K562 (cell line): Measurements from ENCODE around the gene SUPT3H. TPM values are rescaled to one million over a fixed set of nuclear protein-coding genes. Genes with fewer than 3 reads are reported as not detected.

Experiments used
- CBFA2T3 ChIP-seq: fragments of 450-650 bp; IDR thresholded peaks from 2 replicates; pipeline ENCODE4 v1.6.1; 2017
- CC2D1A ChIP-seq: fragments of 450-650 bp; IDR thresholded peaks from 2 replicates; pipeline ENCODE4 v1.6.1; 2017; ENCODE audit warnings: mild to moderate bottlenecking
- CREBBP ChIP-seq: IDR thresholded peaks from one replicate; pipeline ENCODE4 v1.6.1; 2012; ENCODE audit warnings: low read depth, mild to moderate bottlenecking, control low read depth, inconsistent platforms, low read length
- HDAC3 ChIP-seq: fragments of 450-650 bp; IDR thresholded peaks from 2 replicates; pipeline ENCODE4 v1.6.1; 2018; ENCODE audit warnings: borderline replicate concordance, mild to moderate bottlenecking, moderate library complexity; ENCODE audit not compliant: partially characterized antibody
- MAFF ChIP-seq: IDR thresholded peaks from 2 replicates; pipeline ENCODE4 v1.6.1; 2012; ENCODE audit warnings: low read length, improper control_type of control experiment
- NELFE ChIP-seq: IDR thresholded peaks from 2 replicates; pipeline ENCODE4 v1.6.1; 2011; ENCODE audit warnings: mild to moderate bottlenecking; ENCODE audit not compliant: insufficient read depth, insufficient read length
- NUFIP1 ChIP-seq: fragments of 450-650 bp; IDR thresholded peaks from 2 replicates; pipeline ENCODE4 v1.6.1; 2018; ENCODE audit not compliant: partially characterized antibody
- POLR2B ChIP-seq: fragments of 450-650 bp; IDR thresholded peaks from 2 replicates; pipeline ENCODE4 v1.6.1; 2018; ENCODE audit warnings: low read depth; ENCODE audit not compliant: partially characterized antibody
- ZNF12 ChIP-seq: sonication (generic); formaldehyde crosslinking; IDR thresholded peaks from 2 replicates; pipeline ENCODE4 v1.4.0; 2020; ENCODE audit warnings: mild to moderate bottlenecking, missing genetic modification reagents
- ZNF165 ChIP-seq: fragments of 250-450 bp; sonication (Bioruptor Pico); IDR thresholded peaks from 2 replicates; pipeline ENCODE4 v1.4.0; 2020; ENCODE audit warnings: borderline replicate concordance
- ZNF589 ChIP-seq: fragments of 200-800 bp; sonication (Bioruptor generic); IDR thresholded peaks from 2 replicates; pipeline ENCODE4 v1.6.1; 2016; ENCODE audit warnings: low read depth, missing genetic modification characterization, missing compliant biosample characterization
- polyA plus RNA-seq, 8 experiments: library from polyadenylated mRNA; depleted of rRNA in 4 of 8; stranded (reverse) in 5 of 8; unstranded in 3 of 8; fragments of >200 nt; fragmentation: Nextera tagmentation in 2 of 8; fragmentation: Illumina TruSeq in 1 of 8; extraction: Ambion mirVana in 2 of 8; extraction: Trizol in 1 of 8; gene quantifications; 2 replicates each; pipeline versions ENCODE4 v1.2.1 to v1.2.3, GENCODE V29; 2011 to 2014; ENCODE audit warnings: inconsistent platforms in 1 of 8, missing spikeins in 1 of 8
- total RNA-seq, 7 experiments: library from RNA; depleted of rRNA in 6 of 7; stranded (reverse); fragments of >200 nt in 6 of 7; fragmentation: Illumina TruSeq in 2 of 7; extraction: Trizol in 2 of 7; gene quantifications; 2 replicates each; pipeline versions ENCODE4 v1.2.1 to v1.2.3, GENCODE V29; 2011 to 2021; ENCODE audit warnings: low replicate concordance in 1 of 7
- TF ChIP-seq, protein P1 (sequence below): sonication (generic); formaldehyde crosslinking; IDR thresholded peaks from 2 replicates; pipeline ENCODE4 v1.8.1; 2023; ENCODE audit warnings: mild to moderate bottlenecking, missing genetic modification reagents
- TF ChIP-seq, protein P2 (sequence below): fragments of 250-450 bp; sonication (Bioruptor Pico); IDR thresholded peaks from 2 replicates; pipeline ENCODE4 v1.5.0; 2021

SUPT3H gene
- total and polyA plus RNA-seq, 9 of the 15 experiments (the other 6 are each of a cell fraction or from before 2014, with no cell fraction given): 7.2 to 16.3 (median 11.9) TPM

GRCh38 chr6:44925100-44925739 lies 452.5 kb downstream of the SUPT3H start (continued):
- TF ChIP-seq, protein P1, sequence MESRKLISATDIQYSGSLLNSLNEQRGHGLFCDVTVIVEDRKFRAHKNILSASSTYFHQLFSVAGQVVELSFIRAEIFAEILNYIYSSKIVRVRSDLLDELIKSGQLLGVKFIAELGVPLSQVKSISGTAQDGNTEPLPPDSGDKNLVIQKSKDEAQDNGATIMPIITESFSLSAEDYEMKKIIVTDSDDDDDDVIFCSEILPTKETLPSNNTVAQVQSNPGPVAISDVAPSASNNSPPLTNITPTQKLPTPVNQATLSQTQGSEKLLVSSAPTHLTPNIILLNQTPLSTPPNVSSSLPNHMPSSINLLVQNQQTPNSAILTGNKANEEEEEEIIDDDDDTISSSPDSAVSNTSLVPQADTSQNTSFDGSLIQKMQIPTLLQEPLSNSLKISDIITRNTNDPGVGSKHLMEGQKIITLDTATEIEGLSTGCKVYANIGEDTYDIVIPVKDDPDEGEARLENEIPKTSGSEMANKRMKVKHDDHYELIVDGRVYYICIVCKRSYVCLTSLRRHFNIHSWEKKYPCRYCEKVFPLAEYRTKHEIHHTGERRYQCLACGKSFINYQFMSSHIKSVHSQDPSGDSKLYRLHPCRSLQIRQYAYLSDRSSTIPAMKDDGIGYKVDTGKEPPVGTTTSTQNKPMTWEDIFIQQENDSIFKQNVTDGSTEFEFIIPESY: no peak
- TF ChIP-seq NELFE (no peak), MAFF (no peak), ZNF589 (no peak), ZNF12 (CRISPR knock-in tag) (no peak), POLR2B (no peak), HDAC3 (peak; percentile 26), NUFIP1 (no peak), ZNF165 (CRISPR knock-in tag) (no peak), CREBBP (no peak), CBFA2T3 (peak; percentile 33; the same call in 1 of the 2 replicates), CC2D1A (no peak)
- TF ChIP-seq, protein P2, sequence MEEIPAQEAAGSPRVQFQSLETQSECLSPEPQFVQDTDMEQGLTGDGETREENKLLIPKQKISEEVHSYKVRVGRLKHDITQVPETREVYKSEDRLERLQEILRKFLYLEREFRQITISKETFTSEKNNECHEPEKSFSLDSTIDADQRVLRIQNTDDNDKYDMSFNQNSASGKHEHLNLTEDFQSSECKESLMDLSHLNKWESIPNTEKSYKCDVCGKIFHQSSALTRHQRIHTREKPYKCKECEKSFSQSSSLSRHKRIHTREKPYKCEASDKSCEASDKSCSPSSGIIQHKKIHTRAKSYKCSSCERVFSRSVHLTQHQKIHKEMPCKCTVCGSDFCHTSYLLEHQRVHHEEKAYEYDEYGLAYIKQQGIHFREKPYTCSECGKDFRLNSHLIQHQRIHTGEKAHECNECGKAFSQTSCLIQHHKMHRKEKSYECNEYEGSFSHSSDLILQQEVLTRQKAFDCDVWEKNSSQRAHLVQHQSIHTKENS (CRISPR knock-in tag): no peak
